Transverse colon (tissue), 4 donors: ENCODE measurements around the gene ATG4B. TPM values are rescaled to one million over a fixed set of nuclear protein-coding genes. Genes with fewer than 3 reads are reported as not detected.

Source experiments
- DNase-seq: peaks from one replicate; pipeline ENCODE4 v3.0.0-alpha.2; 2019
- H3K27ac ChIP-seq, 4 donors: fragments of 200-600 bp; sonication (generic); 2 replicates each; pipeline ENCODE4 v1.5.1; 2016 to 2018; ENCODE audit warnings: inconsistent platforms in 4 of 4
- H3K27me3 ChIP-seq: fragments of 200-600 bp; sonication (generic); 2 replicates; pipeline ENCODE4 v1.5.1; 2017; ENCODE audit warnings: inconsistent platforms
- H3K36me3 ChIP-seq, 4 donors: fragments of 200-600 bp; sonication (generic); 2 replicates each; pipeline ENCODE4 v1.5.1; 2017 to 2019; ENCODE audit warnings: inconsistent platforms in 4 of 4
- H3K4me1 ChIP-seq, 4 donors: fragments of 200-600 bp; sonication (generic); 2 replicates each; pipeline ENCODE4 v1.5.1; 2017 to 2020; ENCODE audit warnings: inconsistent platforms in 4 of 4
- H3K4me3 ChIP-seq, 4 donors: fragments of 200-600 bp; sonication (generic); 1 replicate in 1 of 4; 2 replicates in 3 of 4; pipeline versions ENCODE4 v1.5.1 to v1.6.1; 2017 to 2019; ENCODE audit warnings: inconsistent platforms in 4 of 4
- H3K9me3 ChIP-seq, 2 donors: fragments of 200-600 bp; sonication (generic); 2 replicates each; pipeline ENCODE4 v1.5.1; 2017 to 2019; ENCODE audit warnings: inconsistent platforms in 2 of 2
- EP300 ChIP-seq: sonication (generic); formaldehyde crosslinking; IDR thresholded peaks from one replicate; pipeline ENCODE4 v1.6.1; 2017; ENCODE audit warnings: antibody characterized with exemption, low read depth
- POLR2A ChIP-seq: fragments of 450-650 bp; IDR thresholded peaks from one replicate; pipeline ENCODE4 v1.6.1; 2016; ENCODE audit warnings: antibody characterized with exemption, mild to moderate bottlenecking, moderate library complexity
- POLR2AphosphoS5 ChIP-seq, 3 donors: sonication (generic); formaldehyde crosslinking; IDR thresholded peaks; one replicate each; pipeline ENCODE4 v1.6.1; 2016; ENCODE audit warnings: antibody characterized with exemption in 3 of 3
- WGBS, 2 donors: methylation state at CpG; one replicate each; pipeline ENCODE4 v1.1.5; 2018; ENCODE audit warnings: low coverage in 1 of 2; 5-methylcytosine and 5-hydroxymethylcytosine counted together
- in situ Hi-C, 4 donors: fragments of 200-750 bp; cut with MboI; loops; one replicate each; pipeline versions ENCODE4 v1.15.0 to v1.15.1; 2017; ENCODE audit warnings: low sequenced_read_pairs in 3 of 4, low pct_ligation_motif_present in 1 of 4, low pct_unique_long_range_greater_than_20kb in 1 of 4
- intact Hi-C: fragments of 100-400 bp; cut with DNase I; formaldehyde crosslinking; loops from one replicate; pipeline ENCODE4 v1.15.1; 2023; ENCODE audit warnings: low total_unique reads
- total RNA-seq, 4 donors: library from RNA; depleted of rRNA; stranded (reverse); fragments of >200 nt; gene quantifications; one replicate each; pipeline ENCODE4 v1.1.0, GENCODE V29; 2016
- TF ChIP-seq, protein P1 (sequence below), 5 experiments: fragments of 200-600 bp in 3 of 5; fragments of 450-650 bp in 2 of 5; sonication (generic) in 3 of 5; IDR thresholded peaks; 1 replicate in 2 of 5; 2 replicates in 3 of 5; pipeline ENCODE4 v1.5.1; 2016 to 2017; ENCODE audit warnings: antibody characterized with exemption in 5 of 5, inconsistent platforms in 3 of 5, mild to moderate bottlenecking in 2 of 5, moderate library complexity in 1 of 5

The ATG4B gene
- total RNA-seq, 4 donors from 2014 or later = 62.9 to 400 (median 137) TPM

DNA sequence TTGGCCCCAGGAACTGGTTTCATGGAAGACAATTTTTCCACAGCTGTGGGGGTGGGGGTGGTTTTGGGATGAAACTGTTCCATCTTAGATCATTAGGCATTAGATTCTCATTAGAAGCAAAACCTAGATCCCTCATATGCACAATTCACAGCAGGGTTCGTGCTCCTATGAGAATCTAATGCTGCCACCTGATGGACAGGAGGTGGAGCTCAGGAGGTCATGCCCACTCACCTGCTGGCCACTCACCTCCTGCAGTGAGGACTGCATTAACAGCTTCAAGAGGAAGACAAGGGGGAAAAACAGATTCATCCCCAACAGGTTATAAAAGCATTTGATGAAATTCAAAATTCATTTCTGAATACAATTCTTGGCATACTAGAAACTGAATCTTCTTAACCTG is 39.0 kb upstream of the ATG4B start:
- in situ Hi-C loops = no loop called here
- peaks cover 0 to 46% (median 9%) of the 10 kb centered on the region in 4 donors for H3K36me3 ChIP-seq
- no peak for TF ChIP-seq POLR2A
- TF ChIP-seq, protein P1, sequence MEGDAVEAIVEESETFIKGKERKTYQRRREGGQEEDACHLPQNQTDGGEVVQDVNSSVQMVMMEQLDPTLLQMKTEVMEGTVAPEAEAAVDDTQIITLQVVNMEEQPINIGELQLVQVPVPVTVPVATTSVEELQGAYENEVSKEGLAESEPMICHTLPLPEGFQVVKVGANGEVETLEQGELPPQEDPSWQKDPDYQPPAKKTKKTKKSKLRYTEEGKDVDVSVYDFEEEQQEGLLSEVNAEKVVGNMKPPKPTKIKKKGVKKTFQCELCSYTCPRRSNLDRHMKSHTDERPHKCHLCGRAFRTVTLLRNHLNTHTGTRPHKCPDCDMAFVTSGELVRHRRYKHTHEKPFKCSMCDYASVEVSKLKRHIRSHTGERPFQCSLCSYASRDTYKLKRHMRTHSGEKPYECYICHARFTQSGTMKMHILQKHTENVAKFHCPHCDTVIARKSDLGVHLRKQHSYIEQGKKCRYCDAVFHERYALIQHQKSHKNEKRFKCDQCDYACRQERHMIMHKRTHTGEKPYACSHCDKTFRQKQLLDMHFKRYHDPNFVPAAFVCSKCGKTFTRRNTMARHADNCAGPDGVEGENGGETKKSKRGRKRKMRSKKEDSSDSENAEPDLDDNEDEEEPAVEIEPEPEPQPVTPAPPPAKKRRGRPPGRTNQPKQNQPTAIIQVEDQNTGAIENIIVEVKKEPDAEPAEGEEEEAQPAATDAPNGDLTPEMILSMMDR (IDR thresholded peaks at IDR 0.05) = peak in 2 of 5 experiments; percentile 18

GRCh38 chr2:241599615-241600014 is 37.9 kb upstream of the ATG4B start:
- intact Hi-C loops (no loop called here), in situ Hi-C loops (no loop called here)
- Histone ChIP-seq H3K27me3 (no peaks in the 10 kb centered on the region), H3K9me3 (no peaks in the 10 kb centered on the region), H3K36me3 (peaks cover 0 to 51% (median 7%) of the 10 kb centered on the region in 4 donors), H3K4me3 (no peak overlapping the region), H3K27ac (no peak overlapping the region), H3K4me1 (no peaks in the 10 kb centered on the region)
- no peak for DNase-seq
- TF ChIP-seq POLR2AphosphoS5 (IDR thresholded peaks at IDR 0.05) (no peak), POLR2A (no peak), EP300 (no peak)
- TF ChIP-seq, protein P1 (IDR thresholded peaks at IDR 0.05) = no peak
- 79 to 85% methylated on average over 6 of the region's 6 CpGs for WGBS, 2 donors

More for the DNA sequence above, 39.0 kb upstream of the ATG4B start:
- H3K27ac ChIP-seq = no peak overlapping the region
- no peaks in the 10 kb centered on the region for H3K9me3 ChIP-seq
- H3K4me3 ChIP-seq = no peak overlapping the region
- H3K4me1 ChIP-seq = no peaks in the 10 kb centered on the region
- DNase-seq = no peak
- no peaks in the 10 kb centered on the region for H3K27me3 ChIP-seq
- 91% methylated on average over 1 of the region's 1 CpG; no CpG with 5 or more reads in 1 of the 2 donors for WGBS, 2 donors
- intact Hi-C loops = no loop called here

GRCh38 chr2:241601841-241602240 is 35.7 kb upstream of the ATG4B start:
- WGBS, 2 donors = 93% methylated on average over 13 of the region's 13 CpGs; no CpG with 5 or more reads in 1 of the 2 donors
- H3K9me3 ChIP-seq = no peaks in the 10 kb centered on the region
- intact Hi-C loops (no loop called here), in situ Hi-C loops (no loop called here)
- H3K4me1 ChIP-seq = no peaks in the 10 kb centered on the region
- H3K36me3 ChIP-seq = peaks cover 0 to 60% (median 9%) of the 10 kb centered on the region in 4 donors
- H3K27ac ChIP-seq = no peak overlapping the region
- no peak overlapping the region for H3K4me3 ChIP-seq
- TF ChIP-seq, protein P1 (IDR thresholded peaks at IDR 0.05) = no peak
- TF ChIP-seq POLR2A (no peak), EP300 (no peak), POLR2AphosphoS5 (IDR thresholded peaks at IDR 0.05) (no peak)
- no peak for DNase-seq
- no peaks in the 10 kb centered on the region for H3K27me3 ChIP-seq

DNA sequence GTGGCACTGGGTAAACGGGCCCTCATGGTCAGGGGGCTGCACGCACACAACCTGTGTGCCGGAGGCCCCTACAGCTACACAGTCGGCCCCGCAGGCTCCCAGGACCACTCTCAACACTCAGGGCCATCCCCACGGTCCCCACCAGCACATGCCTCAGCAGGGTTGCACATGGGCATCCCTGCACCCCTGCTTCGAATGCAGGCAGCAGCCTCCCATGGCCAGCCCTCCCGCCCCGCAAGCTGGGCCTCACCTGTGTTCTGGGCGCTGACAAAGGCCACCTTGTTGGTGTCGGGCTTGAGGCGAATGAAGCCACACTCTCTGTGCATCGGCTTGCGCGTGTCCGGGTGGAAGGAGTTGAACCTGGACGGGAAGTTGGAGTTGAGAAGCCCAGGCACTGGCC is 34.8 kb upstream of the ATG4B start:
- Histone ChIP-seq H3K9me3 (no peaks in the 10 kb centered on the region), H3K4me3 (no peak overlapping the region), H3K27me3 (no peaks in the 10 kb centered on the region), H3K36me3 (peaks cover 0 to 54% (median 9%) of the 10 kb centered on the region in 4 donors), H3K27ac (no peak overlapping the region), H3K4me1 (no peaks in the 10 kb centered on the region)
- in situ Hi-C loops = no loop called here
- DNase-seq = no peak
- WGBS, 2 donors = 94% methylated on average over 17 of the region's 17 CpGs; no CpG with 5 or more reads in 1 of the 2 donors
- TF ChIP-seq POLR2A = no peak
- intact Hi-C loops = no loop called here

DNA sequence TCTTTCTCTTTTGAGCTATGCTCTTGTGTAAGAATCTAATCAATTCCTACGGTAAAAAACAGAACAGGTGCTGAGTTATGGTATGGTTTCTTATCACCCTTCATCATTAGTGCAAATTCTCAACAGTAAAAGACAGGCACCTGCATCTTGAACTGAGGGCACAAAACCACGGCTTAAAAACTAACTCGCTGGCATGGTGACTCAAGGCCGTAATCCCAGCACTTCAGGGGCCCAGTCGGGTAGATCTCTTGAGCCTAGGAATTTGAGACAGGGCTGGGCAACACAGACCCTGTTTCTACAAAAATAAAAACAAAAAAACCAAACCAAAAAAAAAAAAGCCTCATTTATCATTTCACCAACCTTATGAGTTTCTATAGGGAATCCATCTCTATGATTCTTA is 33.8 kb upstream of the ATG4B start:
- Histone ChIP-seq H3K4me1 (no peaks in the 10 kb centered on the region), H3K9me3 (no peaks in the 10 kb centered on the region), H3K36me3 (peaks cover 0 to 49% (median 9%) of the 10 kb centered on the region in 4 donors), H3K4me3 (no peak overlapping the region), H3K27ac (no peak overlapping the region), H3K27me3 (no peaks in the 10 kb centered on the region)
- no peak for DNase-seq
- WGBS, 2 donors = 78 to 98% methylated on average over 4 to 5 of the region's 5 CpGs
- intact Hi-C loops = no loop called here
- no peak for TF ChIP-seq EP300
- TF ChIP-seq, protein P1 (IDR thresholded peaks at IDR 0.05) = no peak
- TF ChIP-seq POLR2A = no peak
- no peak for TF ChIP-seq POLR2AphosphoS5 (IDR thresholded peaks at IDR 0.05)
- in situ Hi-C loops = no loop called here
